Transverse colon (tissue), 4 donors: ENCODE data around the gene STAT5B. TPM values are rescaled to one million over a fixed set of nuclear protein-coding genes. Genes with fewer than 3 reads are reported as not detected.

Experiments
- DNase-seq: peaks from one replicate; pipeline ENCODE4 v3.0.0-alpha.2; 2019
- H3K27ac ChIP-seq, 4 donors: fragments of 200-600 bp; sonication (generic); 2 replicates each; pipeline ENCODE4 v1.5.1; 2016 to 2018; ENCODE audit warnings: inconsistent platforms in 4 of 4
- H3K27me3 ChIP-seq: fragments of 200-600 bp; sonication (generic); 2 replicates; pipeline ENCODE4 v1.5.1; 2017; ENCODE audit warnings: inconsistent platforms
- H3K36me3 ChIP-seq, 4 donors: fragments of 200-600 bp; sonication (generic); 2 replicates each; pipeline ENCODE4 v1.5.1; 2017 to 2019; ENCODE audit warnings: inconsistent platforms in 4 of 4
- H3K4me1 ChIP-seq, 4 donors: fragments of 200-600 bp; sonication (generic); 2 replicates each; pipeline ENCODE4 v1.5.1; 2017 to 2020; ENCODE audit warnings: inconsistent platforms in 4 of 4
- H3K4me3 ChIP-seq, 4 donors: fragments of 200-600 bp; sonication (generic); 1 replicate in 1 of 4; 2 replicates in 3 of 4; pipeline versions ENCODE4 v1.5.1 to v1.6.1; 2017 to 2019; ENCODE audit warnings: inconsistent platforms in 4 of 4
- H3K9me3 ChIP-seq, 2 donors: fragments of 200-600 bp; sonication (generic); 2 replicates each; pipeline ENCODE4 v1.5.1; 2017 to 2019; ENCODE audit warnings: inconsistent platforms in 2 of 2
- CTCF ChIP-seq, 5 experiments: fragments of 200-600 bp in 3 of 5; fragments of 450-650 bp in 2 of 5; sonication (generic) in 3 of 5; IDR thresholded peaks; 1 replicate in 2 of 5; 2 replicates in 3 of 5; pipeline ENCODE4 v1.5.1; 2016 to 2017; ENCODE audit warnings: antibody characterized with exemption in 5 of 5, inconsistent platforms in 3 of 5, mild to moderate bottlenecking in 2 of 5, moderate library complexity in 1 of 5
- EP300 ChIP-seq: sonication (generic); formaldehyde crosslinking; IDR thresholded peaks from one replicate; pipeline ENCODE4 v1.6.1; 2017; ENCODE audit warnings: antibody characterized with exemption, low read depth
- POLR2A ChIP-seq: fragments of 450-650 bp; IDR thresholded peaks from one replicate; pipeline ENCODE4 v1.6.1; 2016; ENCODE audit warnings: antibody characterized with exemption, mild to moderate bottlenecking, moderate library complexity
- POLR2AphosphoS5 ChIP-seq, 3 donors: sonication (generic); formaldehyde crosslinking; IDR thresholded peaks; one replicate each; pipeline ENCODE4 v1.6.1; 2016; ENCODE audit warnings: antibody characterized with exemption in 3 of 3
- WGBS, 2 donors: methylation state at CpG; one replicate each; pipeline ENCODE4 v1.1.5; 2018; ENCODE audit warnings: low coverage in 1 of 2; 5-methylcytosine and 5-hydroxymethylcytosine counted together
- in situ Hi-C, 4 donors: fragments of 200-750 bp; cut with MboI; loops; one replicate each; pipeline versions ENCODE4 v1.15.0 to v1.15.1; 2017; ENCODE audit warnings: low sequenced_read_pairs in 3 of 4, low pct_ligation_motif_present in 1 of 4, low pct_unique_long_range_greater_than_20kb in 1 of 4
- intact Hi-C: fragments of 100-400 bp; cut with DNase I; formaldehyde crosslinking; loops from one replicate; pipeline ENCODE4 v1.15.1; 2023; ENCODE audit warnings: low total_unique reads
- total RNA-seq, 4 donors: library from RNA; depleted of rRNA; stranded (reverse); fragments of >200 nt; gene quantifications; one replicate each; pipeline ENCODE4 v1.1.0, GENCODE V29; 2016

Gene STAT5B
- total RNA-seq, 4 donors from 2014 or later = 51.3 to 151 (median 79.1) TPM

GRCh38 chr17:42165751-42166150 lies 110.4 kb downstream of the STAT5B start:
- Histone ChIP-seq H3K4me3 (no peak overlapping the region), H3K4me1 (no peaks in the 10 kb centered on the region), H3K27ac (no peak overlapping the region), H3K27me3 (no peaks in the 10 kb centered on the region), H3K36me3 (no peaks in the 10 kb centered on the region), H3K9me3 (no peaks in the 10 kb centered on the region)
- WGBS, 2 donors = 92 to 96% methylated on average over 6 of the region's 6 CpGs
- in situ Hi-C loops (no loop called here), intact Hi-C loops (no loop called here)
- TF ChIP-seq POLR2AphosphoS5 (IDR thresholded peaks at IDR 0.05) (no peak), POLR2A (no peak), EP300 (no peak), CTCF (IDR thresholded peaks at IDR 0.05) (no peak)
- DNase-seq = no peak

- TF ChIP-seq POLR2A (no peak), EP300 (no peak), CTCF (IDR thresholded peaks at IDR 0.05) (no peak), POLR2AphosphoS5 (IDR thresholded peaks at IDR 0.05) (no peak)
- H3K4me3 ChIP-seq = no peak overlapping the region
- intact Hi-C loops = no loop called here
- no peak overlapping the region for H3K27ac ChIP-seq
- H3K27me3 ChIP-seq = no peaks in the 10 kb centered on the region
- WGBS, 2 donors = 56 to 71% methylated on average over 5 to 21 of the region's 22 CpGs
- no peak for DNase-seq
- no peaks in the 10 kb centered on the region for H3K4me1 ChIP-seq
- H3K36me3 ChIP-seq = no peaks in the 10 kb centered on the region
- H3K9me3 ChIP-seq = no peaks in the 10 kb centered on the region
- in situ Hi-C loops = no loop called here
These were observed 112.3 kb downstream of the STAT5B start for GRCh38 chr17:42163696-42164407.

- WGBS, 2 donors = 58 to 59% methylated on average over 8 of the region's 8 CpGs
- in situ Hi-C loops (no loop called here), intact Hi-C loops (no loop called here)
- TF ChIP-seq CTCF (IDR thresholded peaks at IDR 0.05) (peak in 2 of 5 experiments; percentile 12 to 22), POLR2AphosphoS5 (IDR thresholded peaks at IDR 0.05) (no peak)
- no peaks in the 10 kb centered on the region for H3K36me3 ChIP-seq
- H3K4me1 ChIP-seq = no peaks in the 10 kb centered on the region
- no peaks in the 10 kb centered on the region for H3K27me3 ChIP-seq
- no peak overlapping the region for H3K4me3 ChIP-seq
- DNase-seq = peak; percentile 27
- H3K27ac ChIP-seq = no peak overlapping the region
- H3K9me3 ChIP-seq = no peaks in the 10 kb centered on the region
These were observed 113.1 kb downstream of the STAT5B start for GRCh38 chr17:42163113-42163512.

GRCh38 chr17:42160531-42160910 lies 115.7 kb downstream of the STAT5B start:
- peaks cover 0 to 1% (median 0%) of the 10 kb centered on the region in 4 donors for H3K4me1 ChIP-seq
- no peaks in the 10 kb centered on the region for H3K36me3 ChIP-seq
- 90 to 95% methylated on average over 5 to 7 of the region's 7 CpGs for WGBS, 2 donors
- H3K27me3 ChIP-seq = no peaks in the 10 kb centered on the region
- DNase-seq = no peak
- H3K4me3 ChIP-seq = no peak overlapping the region
- TF ChIP-seq POLR2AphosphoS5 (IDR thresholded peaks at IDR 0.05) = no peak
- TF ChIP-seq EP300 = no peak
- no peak for TF ChIP-seq POLR2A
- no peak for TF ChIP-seq CTCF (IDR thresholded peaks at IDR 0.05)
- in situ Hi-C loops (no loop called here), intact Hi-C loops (no loop called here)
- H3K9me3 ChIP-seq = no peaks in the 10 kb centered on the region
- H3K27ac ChIP-seq = no peak overlapping the region
